ENCODE results near the gene SDHAF2.
"Not testable (repeated sequence)": the region's sequence is repeated elsewhere in the genome, so short reads cannot be mapped to it uniquely, and the experiment has no call there.

Gene SDHAF2

DNA sequence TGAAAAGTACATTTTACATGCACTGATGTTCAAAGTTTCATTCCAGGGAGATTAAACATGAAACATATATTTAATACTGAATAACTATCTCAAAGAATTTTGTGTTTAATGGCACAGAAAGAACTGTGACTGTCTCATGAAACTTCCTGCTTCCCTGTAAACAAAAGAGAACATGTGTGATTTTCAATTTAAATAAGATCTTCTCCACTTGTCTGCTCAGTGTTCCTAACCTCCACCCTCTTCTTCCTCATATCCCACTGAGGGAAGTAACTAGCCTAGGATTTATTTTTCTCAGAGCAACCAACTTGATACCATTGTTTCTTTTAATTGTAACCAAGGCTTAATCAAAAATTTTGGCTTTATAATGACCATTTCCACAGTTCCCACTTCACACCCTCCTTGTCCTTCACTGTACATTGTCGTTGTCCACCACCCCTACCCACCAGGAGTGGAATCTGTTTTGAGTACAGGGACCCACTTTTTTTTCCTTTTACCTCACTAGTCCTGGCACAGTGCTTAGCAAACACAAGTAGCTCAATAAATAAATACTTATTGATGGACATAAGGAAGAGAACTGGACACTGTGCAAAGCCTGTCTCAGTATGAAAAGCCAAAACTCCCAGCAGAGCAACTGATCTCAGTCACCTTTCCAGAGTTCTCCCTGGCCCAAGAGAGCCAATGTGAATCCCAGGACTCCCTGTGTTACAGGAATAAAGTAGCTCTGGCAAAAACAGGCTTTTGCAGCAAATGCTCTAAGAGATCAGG, 4.4 kb upstream of the SDHAF2 start:
- DNase-seq (ENCODE audit: low spot score), result no peak

DNA sequence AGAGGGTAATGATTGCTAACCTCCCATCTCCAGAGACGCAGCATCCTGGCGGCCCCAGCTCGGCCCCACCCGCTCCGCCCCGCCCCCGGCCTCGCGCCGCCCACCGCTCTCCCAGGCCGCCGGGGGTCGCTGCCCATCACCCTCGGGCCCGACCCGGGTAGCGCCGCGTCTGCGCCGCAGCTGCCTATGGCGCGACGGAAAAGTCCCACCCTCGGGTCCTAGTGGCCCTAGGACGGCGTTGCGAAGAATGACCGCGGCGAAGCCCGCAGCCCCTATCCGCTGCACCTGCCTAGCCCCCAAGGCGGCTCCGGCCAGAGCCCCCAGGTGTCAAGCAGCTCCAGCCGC, 606 bp upstream of the SDHAF2 start:
- peak; percentile 64 for DNase-seq (ENCODE audit: low spot score)

- DNase-seq (ENCODE audit: low spot score), result not testable (repeated sequence)
Measured at GRCh38 chr11:61430839-61431238, 915 bp downstream of the SDHAF2 start.

DNA sequence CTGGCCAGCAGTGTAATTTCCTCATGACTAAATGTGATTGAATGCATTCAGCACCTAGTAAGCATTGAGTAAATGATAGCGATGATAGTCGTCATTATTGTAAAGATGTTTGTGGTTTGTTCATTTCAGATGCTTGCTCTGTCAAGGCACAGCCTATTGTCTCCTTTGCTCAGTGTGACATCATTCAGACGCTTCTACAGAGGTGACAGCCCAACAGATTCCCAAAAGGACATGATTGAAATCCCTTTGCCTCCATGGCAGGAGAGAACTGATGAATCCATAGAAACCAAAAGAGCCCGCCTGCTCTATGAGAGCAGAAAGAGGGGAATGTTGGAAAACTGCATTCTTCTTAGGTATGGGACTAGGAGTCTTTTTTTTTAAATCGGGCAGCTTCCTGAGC, 7.6 kb downstream of the SDHAF2 start:
- DNase-seq (ENCODE audit: low spot score), result no peak

DNA sequence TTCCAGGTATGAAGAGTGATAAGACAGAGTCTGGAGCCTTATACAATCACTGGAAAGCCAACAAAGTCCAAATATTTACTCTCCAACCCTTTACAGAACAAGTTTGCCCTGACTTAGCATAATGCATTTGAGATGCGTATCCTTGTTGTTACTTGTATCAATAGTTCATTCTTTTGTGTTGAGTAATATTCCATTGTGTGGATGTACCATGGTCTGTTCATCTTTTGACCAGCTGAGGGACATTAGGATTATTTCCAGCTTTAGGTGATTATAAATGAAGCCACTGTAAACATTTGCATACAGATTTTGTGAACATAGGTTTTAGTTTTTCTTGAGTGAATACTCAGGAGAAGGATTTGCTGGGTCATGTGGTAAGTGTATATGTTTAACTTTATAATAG, 9.7 kb downstream of the SDHAF2 start:
- no peak for DNase-seq (ENCODE audit: low spot score)

DNA sequence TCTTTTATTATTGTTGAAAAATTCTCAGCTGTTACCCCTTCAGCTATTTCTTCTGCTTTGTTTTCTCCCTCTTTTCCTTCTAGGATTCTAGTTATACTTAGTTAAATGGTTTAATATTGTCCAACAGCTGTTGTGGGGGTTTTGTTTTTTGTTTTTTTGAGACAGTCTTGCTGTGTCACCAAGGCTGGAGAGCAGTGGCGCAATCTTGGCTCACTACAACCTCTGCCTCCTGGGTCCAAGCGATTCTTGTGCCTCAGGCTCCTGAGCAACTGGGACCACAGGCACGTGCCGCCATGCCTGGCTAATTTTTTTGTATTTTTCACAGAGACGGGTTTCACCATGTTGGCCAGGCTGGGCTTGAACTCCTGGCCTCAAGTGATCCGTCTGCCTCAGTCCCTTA, 12.7 kb downstream of the SDHAF2 start:
- DNase-seq (ENCODE audit: low spot score), result no peak

GRCh38 chr11:61445516-61445915, 15.6 kb downstream of the SDHAF2 start:
- no peak for DNase-seq (ENCODE audit: low spot score)

GRCh38 chr11:61446211-61446651, 16.3 kb downstream of the SDHAF2 start:
- peak; percentile 91 for DNase-seq (ENCODE audit: low spot score)

DNA sequence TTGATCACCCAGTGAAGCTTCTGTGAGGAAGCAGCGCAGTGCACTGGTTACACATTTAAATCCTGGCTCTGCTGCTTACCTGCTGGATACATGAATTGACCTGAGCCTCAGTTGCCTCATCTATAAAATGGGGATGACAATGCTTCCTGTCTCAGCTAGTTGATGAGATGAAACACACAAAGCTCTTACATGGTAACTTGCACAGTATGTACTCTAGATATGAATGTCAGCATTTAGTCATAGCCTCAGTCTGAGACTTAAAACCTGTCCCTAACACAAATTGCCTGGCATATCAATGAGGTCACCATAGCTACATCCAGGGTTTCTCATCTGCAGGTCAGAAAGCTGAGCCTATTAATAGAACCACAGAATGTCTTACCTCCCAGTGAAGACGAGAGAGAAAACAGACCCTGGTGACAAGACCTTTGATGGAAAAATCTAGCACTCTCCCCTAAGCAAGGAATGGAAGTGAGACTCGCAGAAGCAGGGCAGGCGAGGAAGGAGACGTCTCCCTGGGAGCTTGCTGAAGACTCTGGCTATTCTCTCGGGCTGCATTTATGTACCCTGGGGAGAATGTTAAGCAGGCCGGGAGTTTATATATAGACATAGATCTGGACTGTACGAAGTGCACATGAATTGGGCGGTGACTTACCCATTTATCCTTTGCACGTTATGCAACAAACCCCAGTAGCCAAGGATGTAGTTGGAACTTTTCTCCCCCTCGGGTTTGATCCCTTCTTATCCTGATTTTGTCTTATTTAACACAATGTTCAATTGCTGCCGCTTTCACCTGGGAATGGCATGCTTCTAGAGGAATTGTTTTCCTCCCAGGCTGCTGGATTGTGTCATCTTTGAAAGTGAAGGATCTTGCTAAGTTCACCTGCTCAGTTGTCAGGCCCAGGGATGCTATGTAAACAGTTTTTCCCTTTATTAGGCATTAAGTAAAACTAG, 18.0 kb downstream of the SDHAF2 start:
- DNase-seq (ENCODE audit: low spot score), result no peak

DNA sequence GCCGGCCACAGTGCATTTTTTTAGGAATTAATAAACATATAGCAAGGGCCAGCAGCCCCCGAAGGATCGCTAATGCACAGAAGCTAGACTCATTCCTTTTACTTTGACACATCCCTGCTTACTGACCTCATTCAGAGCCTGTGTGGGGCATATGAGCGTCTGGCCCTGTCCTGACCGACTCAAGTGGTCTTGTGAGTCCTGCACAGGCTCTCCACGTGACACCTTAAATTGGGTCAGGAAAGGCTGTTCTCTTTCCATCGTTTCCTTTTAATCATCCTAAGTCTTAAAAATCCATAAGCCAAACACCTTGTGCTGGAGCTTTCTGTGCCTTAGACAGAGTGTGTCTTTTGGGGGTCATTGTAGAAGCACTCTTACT, 18.6 kb downstream of the SDHAF2 start:
- DNase-seq (ENCODE audit: low spot score), result no peak

DNA sequence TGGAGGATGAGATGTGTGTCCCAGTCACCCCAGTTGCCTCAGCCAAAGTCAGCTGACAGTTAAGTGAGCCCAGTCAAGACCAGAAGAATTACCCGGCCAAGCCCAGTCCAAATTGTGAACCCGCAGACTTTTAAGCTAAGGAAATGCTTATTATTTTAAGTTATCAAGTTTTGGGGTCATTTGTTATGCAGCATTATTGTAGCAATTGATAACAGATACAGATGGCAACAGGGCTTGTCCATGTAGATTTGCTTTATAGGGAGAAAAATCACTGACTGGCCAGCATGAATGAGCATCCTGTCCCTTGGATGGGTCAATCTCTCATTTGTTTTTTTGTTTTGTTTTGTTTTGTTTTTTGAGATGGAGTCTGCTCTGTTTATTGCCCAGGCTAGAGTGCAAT, 22.9 kb downstream of the SDHAF2 start:
- no peak for DNase-seq (ENCODE audit: low spot score)

DNA sequence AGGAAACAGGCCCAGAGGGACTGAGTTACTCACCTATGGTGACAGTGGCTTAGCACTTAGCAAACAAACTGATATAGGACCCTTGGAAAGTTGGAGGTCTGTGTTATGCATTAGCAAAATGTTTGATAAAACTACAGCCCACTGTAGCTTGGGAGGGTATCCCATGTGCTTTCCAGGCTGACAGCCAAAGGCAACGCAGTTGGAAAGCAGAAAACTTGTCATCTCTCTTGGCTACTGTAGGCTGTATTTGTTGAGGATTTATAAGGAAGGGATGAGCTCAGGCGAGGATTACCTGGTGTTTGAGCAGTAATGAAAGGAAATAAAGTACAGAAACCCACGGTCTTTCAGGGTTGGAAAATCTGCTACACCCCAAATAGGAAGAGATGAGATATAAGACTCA, 23.8 kb downstream of the SDHAF2 start:
- no peak for DNase-seq (ENCODE audit: low spot score)

DNA sequence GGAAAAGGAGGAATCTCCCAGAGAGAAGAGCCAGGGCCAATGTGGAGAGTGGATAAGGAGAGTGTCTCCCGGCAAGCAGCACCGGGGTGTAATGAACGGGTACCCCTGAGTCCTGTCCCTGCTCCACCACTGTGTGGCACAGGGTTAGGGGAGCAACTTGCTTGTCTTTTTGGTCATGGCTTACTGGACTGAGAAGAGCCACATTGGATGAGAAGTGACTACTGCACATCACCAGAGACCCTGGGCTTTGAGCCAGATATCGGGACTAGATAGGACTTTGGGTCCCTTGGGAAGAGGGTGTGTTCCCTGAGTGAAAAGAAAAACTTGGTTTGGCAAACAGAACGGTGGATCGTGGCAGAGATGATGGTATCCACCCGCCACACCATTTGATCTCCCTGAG, 24.6 kb downstream of the SDHAF2 start:
- no peak for DNase-seq (ENCODE audit: low spot score)

DNA sequence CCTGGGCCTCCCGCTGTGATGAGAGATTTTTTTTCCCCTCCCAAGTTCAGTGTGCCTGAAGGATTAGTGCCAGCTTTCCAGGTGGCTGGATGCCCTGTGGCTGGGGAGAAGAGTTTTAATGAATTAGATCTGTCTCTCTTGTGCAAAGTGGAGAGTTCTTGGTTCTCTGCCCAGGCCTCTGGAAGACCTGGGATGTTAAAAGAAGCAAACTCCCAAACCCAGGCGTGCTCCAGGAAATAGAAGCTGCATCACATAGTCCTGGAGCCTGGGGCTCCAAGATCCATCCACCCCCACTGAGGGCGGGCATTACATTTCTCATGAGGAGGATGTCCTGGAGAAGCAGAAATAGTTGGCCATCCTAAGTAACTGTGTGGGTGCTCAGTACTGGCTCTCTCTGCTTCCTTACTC, 30.6 kb downstream of the SDHAF2 start:
- DNase-seq (ENCODE audit: low spot score), result no peak

DNA sequence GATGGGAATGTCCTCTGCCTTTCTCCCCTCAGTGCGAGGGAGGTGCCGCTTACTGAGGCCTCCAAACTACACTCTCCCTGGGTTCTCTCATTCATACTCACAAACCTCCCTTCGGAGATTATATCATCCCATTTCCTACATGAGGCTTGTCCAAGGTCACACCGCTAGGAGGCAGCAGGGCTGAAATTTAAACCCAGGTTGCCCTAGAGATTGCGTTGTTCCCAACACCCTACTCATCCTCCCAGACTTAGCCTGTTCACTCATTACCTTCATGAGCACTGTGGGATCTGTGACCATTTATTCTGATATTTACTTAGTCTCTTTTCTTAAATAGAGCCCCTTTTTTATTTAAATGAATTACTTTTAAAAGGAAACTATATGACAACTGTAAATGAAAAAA, 31.1 kb downstream of the SDHAF2 start:
- DNase-seq (ENCODE audit: low spot score), result no peak

DNA sequence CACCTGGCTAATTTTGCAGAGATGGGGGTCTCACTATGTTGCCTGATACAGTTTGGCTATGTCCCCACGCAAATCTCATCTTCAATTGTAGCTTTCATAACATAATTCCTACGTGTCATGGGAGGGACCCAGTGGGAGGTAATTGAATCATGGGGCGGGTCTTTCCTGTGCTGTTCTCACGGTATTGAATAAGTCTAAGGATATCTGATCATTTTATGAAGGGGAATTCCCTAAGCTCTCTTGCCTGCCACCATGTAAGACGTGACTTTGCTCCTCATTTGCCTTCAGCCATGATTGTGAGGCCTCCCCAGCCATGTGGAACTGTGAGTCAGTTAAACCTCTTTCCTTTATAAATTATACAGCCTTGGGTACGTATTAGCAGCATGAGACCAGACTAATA, 37.7 kb downstream of the SDHAF2 start:
- DNase-seq (ENCODE audit: low spot score), result not testable (repeated sequence)

DNA sequence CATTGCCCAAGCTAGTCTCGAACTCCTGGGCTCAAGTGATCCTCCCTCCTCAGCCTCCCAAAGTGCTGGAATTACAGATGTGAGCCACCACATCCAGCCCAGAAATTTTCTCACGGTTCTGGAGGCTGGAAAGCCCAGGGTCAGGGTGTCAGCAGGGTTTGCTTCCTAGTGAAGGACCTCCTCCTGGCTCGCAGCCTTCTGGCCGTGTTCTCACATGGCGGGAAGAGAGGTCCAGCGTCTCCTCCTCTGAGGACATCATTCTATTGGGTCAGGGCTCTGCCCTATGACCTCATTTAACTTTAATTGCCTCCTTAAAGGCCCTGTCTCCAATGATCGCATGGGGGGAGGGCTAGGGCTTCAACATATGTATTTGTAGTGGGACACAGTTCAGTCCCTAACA, 38.1 kb downstream of the SDHAF2 start:
- DNase-seq (ENCODE audit: low spot score), result no peak

GRCh38 chr11:61472282-61472681, 42.4 kb downstream of the SDHAF2 start:
- no peak for DNase-seq (ENCODE audit: low spot score)

- no peak for DNase-seq (ENCODE audit: low spot score)
Measured at GRCh38 chr11:61472868-61473267, 42.9 kb downstream of the SDHAF2 start.

GRCh38 chr11:61473370-61474012, 43.6 kb downstream of the SDHAF2 start:
- no peak for DNase-seq (ENCODE audit: low spot score)

DNA sequence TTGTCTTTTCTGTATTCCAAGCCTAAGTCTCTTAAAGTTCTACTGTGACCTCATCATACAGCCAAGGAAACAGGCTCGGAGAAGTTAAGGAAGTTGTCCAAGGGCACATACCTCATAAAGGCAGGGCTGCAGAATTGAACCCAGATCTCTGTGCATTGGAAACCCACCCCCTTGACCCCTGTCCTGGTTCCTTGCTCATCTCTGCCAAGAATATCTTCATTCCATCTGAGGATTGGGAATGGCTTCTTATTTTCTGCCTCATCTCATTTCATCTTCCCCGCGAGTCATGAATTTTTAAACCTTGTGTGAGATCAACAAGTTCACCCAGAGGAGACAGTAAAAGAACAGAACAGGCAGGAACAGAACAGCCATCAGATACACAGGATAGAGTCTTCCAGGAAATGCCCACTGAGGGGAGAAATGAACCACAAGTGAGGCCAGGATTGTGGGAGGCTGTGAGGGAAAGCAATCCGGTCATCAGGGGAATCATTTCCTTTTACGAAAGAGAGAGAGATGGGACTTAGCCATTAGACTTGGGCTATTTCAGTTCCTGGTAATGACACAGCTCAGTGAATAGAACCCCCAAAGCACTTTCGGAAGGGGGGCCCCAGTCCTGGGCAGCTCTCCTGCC, 44.2 kb downstream of the SDHAF2 start:
- DNase-seq (ENCODE audit: low spot score), result no peak

DNA sequence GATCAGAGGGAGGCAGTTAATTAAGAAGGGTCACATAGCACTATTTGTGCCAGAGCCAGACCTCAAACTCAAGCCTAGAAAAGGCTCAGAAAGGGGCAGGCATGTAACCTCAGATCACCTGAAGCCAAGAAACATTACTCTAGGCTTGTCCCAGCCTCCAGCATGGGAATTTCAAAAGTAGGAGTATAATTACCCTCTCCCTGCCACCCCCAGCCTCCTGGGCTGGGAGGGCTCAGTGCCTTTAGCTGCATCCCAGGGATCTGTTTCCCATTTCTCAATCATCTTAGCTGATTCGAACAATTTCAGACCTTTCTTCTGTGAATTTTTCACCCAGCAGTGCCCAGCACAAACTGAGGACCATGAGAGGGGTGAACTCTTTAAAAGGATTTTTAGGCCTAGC, 45.5 kb downstream of the SDHAF2 start:
- DNase-seq (ENCODE audit: low spot score), result no peak

All from hematopoietic multipotent progenitor cell treated with erythropoietin and hydrocortisone succinate and interleukin-3 and kit ligand, for 17 days (in vitro differentiated cells).